HG03159 (cell line): ENCODE results near the gene CHMP6.

ENCODE experiments used
- ATAC-seq: cut with Tn5 transposase; IDR thresholded peaks from one replicate; pipeline ENCODE4 v1.9.1; 2021; ENCODE audit warnings: mild to moderate bottlenecking, moderate library complexity; ENCODE audit not compliant: unreplicated experiment

Gene CHMP6

DNA sequence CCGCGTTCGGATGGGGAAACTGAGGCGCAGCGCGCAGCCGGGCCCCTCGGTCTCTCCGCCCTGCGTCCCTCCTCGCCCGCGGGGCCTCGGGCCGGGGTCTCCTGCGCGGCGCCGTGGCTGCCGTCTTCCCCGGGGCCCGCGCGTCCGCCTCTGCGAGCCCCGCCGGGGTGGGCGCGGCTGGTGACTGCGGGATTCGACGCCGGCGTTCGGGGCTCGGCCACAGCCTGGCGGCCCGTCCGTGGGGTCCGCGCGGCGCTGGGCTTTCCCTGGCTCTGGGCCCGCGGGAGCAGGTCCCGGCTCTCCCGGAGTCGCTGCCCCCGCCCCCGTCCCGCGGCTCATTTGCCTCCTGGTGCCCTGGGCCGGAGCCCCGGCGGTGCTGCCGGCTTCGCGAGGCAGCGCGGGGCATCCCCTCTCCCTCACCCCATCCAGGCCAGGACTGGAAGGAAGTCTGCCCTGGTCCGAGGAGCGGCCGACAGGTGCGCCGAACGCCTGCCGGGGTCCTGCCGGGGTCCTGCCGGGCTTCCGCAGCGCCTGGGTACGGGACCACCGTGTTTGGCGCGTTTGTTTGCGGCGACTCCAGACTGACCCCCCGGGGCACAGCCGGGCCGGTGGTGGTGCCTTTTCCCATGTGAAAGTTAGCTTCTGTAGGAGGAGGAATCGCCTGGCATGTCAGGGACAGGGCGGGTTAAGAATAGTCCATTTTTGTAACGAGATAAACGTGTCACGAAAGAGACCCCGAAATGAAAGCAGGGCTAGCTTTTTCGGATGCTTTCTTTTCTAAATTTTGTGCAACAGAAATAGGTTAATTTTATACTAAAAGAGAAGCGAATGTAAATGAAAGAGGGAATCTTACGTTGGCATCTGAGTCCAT lies 671 bp downstream of the CHMP6 start:
- peak; percentile 30 for ATAC-seq

DNA sequence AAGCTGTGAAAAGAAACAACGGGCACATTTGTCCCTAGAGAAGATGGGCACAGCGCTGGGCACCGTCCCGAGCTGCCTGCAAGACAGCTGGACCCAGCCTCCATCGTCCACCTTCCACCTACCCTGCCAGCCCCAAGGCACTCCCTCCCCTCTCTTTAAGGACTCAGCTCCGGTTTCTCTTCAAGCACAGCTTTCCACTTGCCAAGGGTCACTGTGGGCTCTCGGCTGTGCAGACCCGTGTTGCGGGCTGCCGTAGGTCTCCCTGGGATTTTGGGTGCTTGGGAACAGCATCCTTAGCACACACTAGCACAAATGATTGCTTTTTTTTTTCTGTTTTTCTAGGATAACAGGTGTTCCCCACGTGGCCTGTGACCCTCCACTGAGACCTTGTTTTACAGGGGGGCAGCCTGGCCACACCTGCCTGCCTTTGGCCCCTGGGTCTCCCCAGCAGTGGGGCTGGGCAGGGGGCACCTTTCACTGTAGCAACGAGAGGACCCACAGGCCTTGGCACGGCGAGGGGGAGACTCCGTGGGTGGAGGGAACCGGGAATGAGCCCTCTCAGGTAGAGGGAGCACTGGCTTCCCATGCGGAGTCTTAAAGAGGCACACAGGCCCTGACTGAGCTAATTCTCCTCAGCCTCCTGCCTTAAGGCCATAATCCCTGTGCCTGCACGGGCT lies 1.4 kb downstream of the CHMP6 start:
- ATAC-seq, result no peak

DNA sequence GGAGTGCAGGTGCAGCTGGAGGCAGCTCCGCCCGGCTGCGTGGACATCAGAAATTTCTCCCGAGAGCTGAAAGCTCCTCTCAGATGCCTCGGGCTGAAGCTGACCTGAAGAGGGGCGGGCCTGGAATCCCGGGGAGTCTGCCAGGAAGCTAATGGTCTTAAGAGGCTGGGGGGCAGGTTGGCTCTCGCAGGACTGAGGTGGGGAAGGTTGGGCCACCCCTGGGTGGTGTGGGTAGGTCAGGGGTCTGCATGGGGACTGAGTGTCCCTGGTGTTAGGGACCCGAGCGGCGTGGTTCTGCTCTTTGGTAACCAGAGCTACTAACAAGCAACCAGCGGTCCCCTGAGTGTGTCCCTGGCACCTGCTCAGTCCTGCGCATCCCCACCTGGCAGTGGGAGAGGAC lies 3.5 kb downstream of the CHMP6 start:
- ATAC-seq, result no peak

DNA sequence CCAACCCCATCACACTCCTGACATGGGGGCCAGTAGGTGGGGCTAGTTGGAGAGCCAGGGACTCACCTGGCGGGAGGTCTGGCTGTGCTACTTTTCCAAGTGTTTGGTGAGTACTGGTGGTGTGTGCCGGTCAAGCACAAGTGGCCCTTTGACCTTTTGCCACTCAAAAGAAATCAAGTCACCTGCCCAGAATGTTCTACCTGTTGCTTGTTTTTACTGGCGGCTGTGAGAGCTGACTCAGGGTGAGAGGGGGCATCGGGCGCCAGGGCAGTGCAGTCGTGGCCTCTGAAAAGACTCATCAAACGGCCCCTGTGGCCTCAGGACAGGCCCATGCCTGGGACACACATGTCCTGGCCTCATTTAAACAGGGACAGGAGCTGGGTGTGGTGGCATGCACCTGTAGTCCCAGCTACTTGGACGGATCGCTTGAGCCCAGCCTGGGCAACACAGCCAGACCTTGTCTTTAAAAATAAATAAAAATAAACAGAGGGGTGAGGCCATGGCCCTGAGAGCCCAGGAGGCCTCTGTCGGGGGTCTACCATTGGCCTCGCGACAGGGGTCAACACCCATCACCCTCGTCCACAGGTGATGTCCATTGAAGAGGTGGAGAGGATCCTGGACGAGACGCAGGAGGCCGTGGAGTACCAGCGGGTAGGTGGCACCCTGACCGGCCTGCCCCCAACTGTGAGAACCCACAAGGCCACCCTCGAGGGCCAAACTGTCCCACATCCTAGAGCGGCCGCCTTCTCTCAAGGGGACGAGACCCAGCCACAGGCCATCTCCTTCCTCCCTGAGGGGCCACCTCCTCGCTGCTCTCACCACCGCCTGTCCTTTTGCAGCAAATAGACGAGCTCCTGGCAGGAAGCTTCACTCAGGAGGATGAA lies 5.0 kb downstream of the CHMP6 start:
- no peak for ATAC-seq

DNA sequence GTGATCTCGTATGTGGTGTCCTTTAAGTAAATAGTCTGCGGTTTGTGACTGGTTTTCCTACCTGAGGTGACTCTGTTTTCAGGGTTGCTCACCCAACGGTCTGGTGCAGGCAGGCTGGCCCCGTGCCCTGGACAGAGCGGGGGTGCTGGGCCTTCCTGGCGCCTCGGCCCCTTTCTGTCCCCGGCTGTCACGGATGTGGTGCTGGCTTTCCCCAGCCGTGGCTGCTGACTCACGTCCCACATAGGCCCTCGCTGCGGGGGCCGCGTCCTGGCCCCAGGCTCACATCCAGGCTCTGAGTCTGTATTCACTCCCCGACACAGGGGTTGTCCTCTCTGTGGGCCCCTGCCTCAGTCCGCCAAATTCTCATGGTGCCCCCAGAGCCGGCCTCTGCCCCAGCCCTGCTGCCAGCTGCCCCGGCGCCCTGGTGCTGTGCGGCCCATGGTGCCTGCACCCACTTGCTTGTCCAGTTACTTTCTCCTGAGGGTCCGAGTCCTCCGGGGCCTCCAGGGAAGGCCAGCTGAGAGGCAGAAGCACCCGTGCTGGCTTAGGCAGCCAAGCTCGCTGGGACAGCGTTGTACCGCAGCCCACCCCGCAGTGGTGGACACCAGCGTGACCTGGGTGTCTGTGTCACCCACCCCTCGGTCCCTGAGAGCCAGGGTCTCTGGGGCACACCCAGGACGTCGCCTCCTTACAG lies 5.9 kb downstream of the CHMP6 start:
- no peak for ATAC-seq

DNA sequence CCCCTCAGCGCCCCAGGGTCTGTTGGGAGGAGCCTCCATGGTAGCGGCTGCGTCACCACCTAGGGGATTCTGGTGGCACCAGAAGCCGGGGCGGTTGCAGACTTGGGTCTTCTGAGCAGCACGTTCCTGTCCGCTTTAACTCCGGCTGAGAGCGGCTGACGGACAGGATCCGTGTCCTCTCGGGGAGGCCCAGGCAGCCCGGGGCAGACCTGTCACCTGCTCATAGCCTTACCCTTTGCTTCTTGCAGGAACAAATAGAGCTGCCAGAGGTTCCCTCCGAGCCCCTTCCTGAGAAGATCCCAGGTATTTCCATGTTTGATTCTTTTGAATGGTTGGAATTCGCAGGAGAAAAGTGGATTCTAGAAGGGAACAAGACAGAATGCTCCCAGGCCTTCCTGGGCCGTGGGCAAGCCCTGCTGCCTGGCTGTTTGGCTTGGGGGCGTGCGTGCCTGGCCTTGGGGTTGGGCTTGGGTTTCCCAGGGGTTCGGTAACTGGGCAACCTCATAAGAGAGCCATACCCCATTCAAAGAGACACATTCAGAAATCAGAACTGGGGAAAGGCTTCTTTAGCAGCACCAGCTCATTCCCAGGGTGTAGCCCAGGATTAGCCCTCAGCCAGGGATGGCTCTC lies 6.6 kb downstream of the CHMP6 start:
- ATAC-seq, result no peak

DNA sequence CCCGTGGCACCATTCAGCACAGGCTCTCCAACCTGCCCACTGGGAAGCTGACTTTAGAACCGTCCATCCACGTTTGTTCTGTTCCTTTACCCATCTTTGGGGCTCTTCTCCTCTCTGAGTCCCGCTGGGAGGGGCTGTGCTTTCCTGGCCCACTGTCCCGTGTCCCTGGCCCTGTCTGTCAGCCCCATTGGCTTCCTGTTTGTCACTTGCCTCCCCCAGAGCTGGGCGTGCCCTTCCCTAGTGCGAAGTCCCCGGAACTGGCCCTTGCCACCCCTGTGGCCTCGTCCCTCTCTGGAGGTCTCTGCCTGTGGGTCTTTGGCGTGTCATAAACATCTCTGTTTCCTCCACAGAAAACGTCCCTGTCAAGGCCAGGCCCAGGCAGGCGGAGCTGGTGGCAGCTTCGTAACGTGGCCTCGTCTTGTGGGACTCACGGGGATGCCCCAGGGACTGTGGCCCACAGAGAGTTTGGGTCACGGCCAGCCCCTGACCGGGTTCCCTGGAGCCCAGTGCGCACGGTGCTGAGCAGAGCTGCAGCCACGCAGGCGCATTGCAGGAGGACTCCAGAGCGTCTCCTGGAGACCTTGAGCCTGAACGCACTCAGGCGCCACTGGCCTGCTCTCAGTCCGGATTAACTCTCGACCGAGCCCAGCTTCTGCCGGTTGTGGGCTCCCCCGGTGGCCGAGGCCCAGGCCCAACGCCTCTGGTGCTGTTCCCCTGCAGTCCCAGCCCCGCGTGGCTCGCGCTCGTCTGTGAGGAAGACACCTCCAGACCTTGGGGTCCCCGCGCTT lies 7.3 kb downstream of the CHMP6 start:
- ATAC-seq, result no peak

DNA sequence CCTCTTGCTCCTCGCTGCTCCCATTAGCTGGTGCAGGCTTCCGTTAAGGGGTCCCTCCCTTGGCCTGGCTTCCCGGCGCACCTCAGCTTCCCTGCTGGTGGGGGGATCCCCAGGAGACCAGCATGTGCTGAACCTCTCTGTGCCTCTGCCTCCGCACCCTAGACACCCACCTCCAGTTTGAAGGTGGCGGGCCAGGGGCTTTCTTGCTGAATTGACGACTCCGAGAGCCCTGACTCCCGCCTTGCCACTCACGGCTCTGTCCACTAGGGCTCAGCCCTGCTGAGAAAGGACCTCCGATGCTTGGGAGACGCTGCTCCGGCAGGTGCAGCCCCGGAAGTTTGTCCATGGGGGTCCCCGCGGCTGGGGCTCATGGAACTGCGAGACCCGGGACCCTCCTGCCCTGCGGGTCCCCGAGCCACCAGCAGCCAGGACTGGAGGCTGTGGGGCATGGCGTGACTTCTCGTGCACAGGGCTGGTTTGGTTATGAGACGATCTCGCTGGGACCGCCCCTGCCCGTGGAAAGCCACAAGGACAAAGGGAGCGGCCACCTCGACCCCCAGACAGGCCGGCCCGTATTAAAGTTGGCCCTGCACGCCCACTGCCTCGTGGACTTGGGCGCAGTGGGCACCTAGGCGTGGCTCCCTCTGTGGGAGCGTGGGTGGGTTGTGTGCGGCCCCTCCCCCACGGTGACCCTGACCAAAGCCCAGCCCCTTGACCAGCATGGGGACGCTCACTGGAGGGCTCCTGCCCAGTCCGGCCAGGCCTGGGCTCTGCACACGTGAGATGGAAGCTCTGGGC lies 8.1 kb downstream of the CHMP6 start:
- ATAC-seq, result no peak

DNA sequence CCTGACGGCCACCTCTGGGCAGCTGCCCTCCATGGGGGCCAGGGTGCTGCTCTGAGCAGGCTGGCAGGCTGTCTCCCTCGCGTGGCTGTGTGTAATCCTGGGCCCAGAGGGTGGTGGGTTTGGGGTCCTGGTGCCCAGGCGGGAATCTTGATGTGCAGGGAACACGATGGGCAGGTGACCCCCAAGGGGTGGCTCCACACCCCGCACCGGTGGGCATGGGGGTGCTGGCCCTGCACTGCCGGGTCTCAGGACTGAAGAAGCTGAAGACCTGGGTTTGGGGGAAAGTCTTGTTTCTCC lies 8.6 kb downstream of the CHMP6 start:
- ATAC-seq, result no peak

DNA sequence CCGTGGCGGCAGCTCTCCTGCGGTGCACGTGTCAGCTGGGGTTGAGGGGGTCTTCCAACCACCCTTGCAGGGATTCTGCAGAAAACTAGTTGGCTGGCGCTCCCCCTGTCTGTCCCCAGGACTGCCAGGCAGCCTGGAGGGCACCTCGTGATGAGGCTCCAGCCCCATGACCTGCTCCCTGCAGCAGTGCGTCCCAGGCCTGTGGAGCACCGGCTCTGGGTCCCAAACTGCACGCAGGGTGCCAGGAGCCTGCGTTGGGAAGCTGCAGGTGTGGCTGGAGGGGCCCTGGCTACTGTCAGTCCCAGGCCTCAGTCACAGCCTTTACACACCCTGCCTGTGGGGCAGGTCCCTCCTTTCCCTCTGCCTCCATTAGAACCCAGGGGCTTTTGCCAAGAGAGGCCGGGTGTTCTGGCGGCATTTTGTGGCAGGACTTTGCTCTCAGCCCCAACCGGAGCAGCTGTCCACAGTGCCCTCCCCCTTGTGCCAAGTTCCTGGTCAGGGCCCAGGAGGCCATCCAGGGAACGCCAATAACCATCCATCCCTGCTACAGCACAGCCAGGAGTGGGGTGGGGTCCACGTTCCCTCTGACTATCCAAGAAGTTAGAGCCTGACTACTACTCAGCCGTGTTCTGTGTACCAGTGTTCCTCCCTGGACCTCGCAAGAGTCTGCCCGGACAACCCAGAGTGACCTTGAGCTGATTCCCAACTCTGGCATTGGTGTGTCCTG lies 9.2 kb downstream of the CHMP6 start:
- ATAC-seq, result no peak

DNA sequence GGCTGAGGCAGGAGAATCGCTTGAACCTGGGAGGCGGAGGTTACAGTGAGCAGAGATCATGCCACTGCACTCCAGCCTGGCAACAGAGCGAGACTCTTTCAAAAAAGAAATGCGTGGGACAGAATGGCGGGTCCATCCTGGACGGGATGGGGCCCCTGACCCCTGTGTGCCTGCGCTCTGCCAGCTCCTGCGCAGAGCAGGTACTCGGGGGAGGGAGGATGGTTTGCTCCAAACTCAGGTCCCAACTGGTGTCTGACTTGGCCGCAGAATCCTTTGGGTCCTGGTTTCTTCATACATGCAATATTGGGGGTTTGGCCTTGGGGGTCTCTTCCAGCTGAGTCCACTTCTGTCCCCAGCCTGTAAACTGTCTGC lies 10.4 kb downstream of the CHMP6 start:
- no peak for ATAC-seq

DNA sequence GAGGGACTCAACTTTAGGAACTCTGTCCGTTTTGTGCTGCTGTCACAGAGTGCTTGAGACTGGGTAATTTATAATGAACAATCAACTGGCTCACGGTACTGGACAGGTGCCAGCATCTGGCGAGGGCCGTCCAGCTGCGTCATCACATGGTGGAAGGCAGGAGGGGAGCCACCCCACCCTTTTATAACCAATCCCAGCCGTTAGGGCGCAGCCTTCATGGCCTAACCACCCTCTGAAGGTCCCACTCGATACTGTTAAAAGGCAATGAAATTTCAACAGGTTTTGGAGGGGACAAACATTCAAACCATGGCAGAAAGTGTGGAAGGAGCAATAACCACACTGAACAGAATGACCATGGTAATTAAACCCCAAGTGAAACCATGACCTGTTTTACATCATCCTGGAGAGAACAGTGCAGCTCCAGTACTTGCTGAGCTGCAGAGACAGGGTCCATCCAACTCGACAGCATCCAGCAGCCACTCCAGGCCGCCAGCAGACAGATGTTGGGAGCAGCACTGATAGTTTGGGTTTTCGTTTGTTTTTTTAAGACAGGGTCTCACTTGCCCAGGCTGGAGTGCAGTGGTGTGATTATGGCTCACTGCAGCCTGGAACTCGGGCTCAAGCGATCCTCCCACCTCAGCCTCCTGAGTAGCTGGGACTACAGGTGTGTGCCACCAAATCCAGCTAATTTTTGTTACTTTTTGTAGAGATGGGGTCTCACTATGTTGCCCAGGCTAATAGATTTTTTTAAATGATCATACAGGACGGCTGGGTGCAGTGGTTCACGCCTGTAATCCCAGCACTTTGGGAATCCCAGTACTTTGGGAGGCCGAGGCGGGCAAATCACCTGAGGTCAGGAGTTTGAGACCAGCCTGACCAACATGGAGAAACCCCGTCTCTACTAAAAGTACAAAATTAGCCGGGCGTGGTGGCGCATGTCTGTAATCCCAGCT lies 11.0 kb downstream of the CHMP6 start:
- ATAC-seq, result no peak

DNA sequence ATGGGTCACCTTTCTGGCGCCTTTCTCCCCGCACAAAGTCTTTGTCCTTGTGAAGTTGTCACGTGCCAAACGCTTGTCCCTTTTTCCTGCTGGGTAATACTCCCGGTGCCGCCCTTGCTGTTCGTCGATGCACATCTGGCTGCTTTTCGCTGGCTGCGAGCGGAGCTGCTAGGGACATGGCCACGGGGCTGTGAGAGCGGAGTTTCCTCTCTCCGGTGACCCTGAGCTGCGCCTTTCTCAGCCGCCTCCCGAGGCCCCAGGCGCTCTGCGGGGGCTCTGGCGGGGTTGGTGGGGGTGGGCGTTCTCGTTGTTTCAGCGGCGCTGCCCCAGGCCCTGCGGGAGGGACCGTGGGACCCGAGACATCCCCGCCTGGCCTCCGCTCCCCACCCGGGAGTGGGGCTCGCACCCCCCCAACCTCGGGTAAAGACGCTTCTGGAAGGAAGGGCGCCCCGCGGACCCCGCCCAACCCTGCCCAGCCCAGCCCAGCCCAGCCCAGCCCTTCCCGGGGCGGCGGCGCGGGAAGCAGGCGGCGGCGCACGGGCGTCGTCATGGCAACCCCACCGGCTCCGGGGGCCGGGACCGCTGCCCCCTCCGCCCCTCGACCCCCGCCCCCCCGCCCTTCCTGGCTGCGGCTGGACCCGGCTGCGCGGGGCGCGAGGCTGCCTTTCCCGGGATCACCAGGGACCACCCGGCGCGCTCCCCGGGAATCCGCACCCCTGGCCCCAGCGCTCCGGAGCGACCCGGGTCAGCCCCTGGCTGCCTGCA lies 12.3 kb downstream of the CHMP6 start:
- ATAC-seq, result no peak

DNA sequence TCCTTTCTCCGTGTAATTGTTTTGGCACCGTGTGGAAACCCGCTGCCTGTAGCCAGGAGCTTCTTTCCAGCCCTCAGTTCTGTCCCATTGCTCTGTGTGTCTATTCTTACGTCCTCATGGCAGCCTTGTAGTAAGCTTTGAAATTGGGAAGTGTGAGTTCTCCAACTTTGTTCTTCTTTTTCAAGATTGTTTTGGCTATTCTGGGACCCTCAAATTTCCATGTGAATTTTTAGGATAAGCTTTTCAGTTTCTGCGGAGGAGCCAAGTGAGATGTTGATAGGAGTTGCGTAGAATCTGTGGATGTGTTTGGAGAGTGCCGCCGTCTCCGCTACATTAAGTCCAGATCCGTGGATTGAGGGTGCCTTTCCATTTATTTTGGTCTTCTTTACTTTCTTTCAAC lies 15.2 kb downstream of the CHMP6 start:
- ATAC-seq, result no peak

DNA sequence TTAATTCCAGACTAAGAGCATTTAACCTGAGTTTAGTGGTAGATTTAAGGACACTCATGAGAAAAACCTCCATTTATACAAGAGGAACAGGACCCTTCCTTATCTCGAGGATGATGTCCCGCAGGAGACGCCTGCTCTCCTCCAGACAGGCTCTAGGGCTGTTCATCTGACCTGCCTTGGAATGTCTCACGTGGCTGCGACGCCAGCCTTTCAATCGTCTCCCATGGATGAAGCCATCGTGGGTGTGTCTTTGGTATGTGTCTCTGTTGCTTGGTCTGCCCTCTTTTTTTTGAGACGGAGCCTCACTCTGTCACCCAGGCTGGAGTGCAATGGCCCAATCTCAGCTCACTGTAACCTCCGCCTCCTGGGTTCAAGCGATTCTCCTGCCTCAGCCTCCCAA lies 16.5 kb downstream of the CHMP6 start:
- ATAC-seq, result no peak

DNA sequence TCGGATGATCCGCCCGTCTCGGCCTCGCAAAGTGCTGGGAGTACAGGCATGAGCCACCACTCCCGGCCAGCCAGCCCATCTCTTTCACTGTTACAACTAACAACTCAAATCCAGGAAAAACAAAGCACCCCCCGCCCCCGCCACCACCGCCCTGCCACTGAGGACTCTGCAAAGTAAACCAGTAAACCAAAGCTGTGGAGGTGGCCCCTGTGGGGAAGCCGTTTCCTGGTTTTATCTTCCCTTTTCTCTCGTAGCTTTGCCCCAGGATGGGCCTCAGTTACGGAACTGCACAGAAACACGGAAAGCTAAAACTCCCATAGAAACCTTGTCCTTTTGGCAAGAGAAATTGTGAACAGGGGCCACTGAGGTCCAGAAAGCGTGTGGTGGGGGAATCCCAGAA lies 17.5 kb downstream of the CHMP6 start:
- no peak for ATAC-seq

DNA sequence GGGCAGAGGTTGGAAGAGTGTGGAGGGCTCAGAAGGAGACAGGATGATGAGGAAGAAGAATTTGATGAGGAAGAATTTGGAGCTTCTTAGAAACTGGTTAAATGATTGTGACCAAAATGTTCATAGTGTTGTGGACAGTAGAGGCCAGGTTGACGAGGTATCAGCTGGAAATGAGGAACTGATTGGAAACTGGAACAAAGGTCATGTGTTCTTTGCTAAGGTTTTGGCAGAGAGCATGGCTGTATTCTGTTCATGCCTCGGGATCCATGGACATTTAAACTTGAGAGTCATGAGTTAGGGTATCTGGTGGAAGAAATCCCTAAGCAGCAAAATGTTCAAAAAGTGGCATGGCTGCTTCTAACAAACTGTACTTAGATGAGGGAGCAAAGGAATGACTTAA lies 19.3 kb downstream of the CHMP6 start:
- no peak for ATAC-seq
